ENCODE results near the gene TMTC4. TPM values are rescaled to one million over a fixed set of nuclear protein-coding genes. Genes with fewer than 3 reads are reported as not detected.

Gene TMTC4
- total RNA-seq, 3 donors from 2014 or later = 16.6 to 28.2 (median 16.8) TPM

GRCh38 chr13:100564444-100565223 is 110.0 kb downstream of the TMTC4 start:
- no peak for DNase-seq (ENCODE audit: low spot score in 2 of 2)
- Histone ChIP-seq H3K9me3 (peaks cover 5 to 8% of the 10 kb centered on the region in 2 donors), H3K27ac (no peak overlapping the region), H3K27me3 (no peaks in the 10 kb centered on the region), H3K36me3 (no peaks in the 10 kb centered on the region), H3K4me3 (no peak overlapping the region), H3K4me1 (no peaks in the 10 kb centered on the region)
- intact Hi-C loops (cut with DNase I; ENCODE audit: low total_unique reads) = no loop called here
- TF ChIP-seq POLR2AphosphoS5 (IDR thresholded peaks at IDR 0.05) = no peak
- no peak for TF ChIP-seq POLR2A (IDR thresholded peaks at IDR 0.05)
- no peak for TF ChIP-seq CTCF (IDR thresholded peaks at IDR 0.05)

- no peak for DNase-seq (ENCODE audit: low spot score in 2 of 2)
- TF ChIP-seq POLR2AphosphoS5 (IDR thresholded peaks at IDR 0.05) = no peak
- Histone ChIP-seq H3K4me1 (no peaks in the 10 kb centered on the region), H3K36me3 (no peaks in the 10 kb centered on the region), H3K27me3 (no peaks in the 10 kb centered on the region), H3K27ac (no peak overlapping the region), H3K9me3 (peaks cover 5 to 8% of the 10 kb centered on the region in 2 donors), H3K4me3 (no peak overlapping the region)
- intact Hi-C loops (cut with DNase I; ENCODE audit: low total_unique reads) = no loop called here
Measured at GRCh38 chr13:100563779-100564178, 110.8 kb downstream of the TMTC4 start.

GRCh38 chr13:100561599-100562204 is 112.9 kb downstream of the TMTC4 start:
- Histone ChIP-seq H3K9me3 (peaks cover 5 to 8% of the 10 kb centered on the region in 2 donors), H3K27ac (no peak overlapping the region), H3K27me3 (no peaks in the 10 kb centered on the region), H3K4me3 (no peak overlapping the region), H3K36me3 (no peaks in the 10 kb centered on the region), H3K4me1 (no peaks in the 10 kb centered on the region)
- no peak for DNase-seq (ENCODE audit: low spot score in 2 of 2)
- TF ChIP-seq POLR2A (IDR thresholded peaks at IDR 0.05) (no peak), CTCF (IDR thresholded peaks at IDR 0.05) (no peak), POLR2AphosphoS5 (IDR thresholded peaks at IDR 0.05) (no peak)
- intact Hi-C loops (cut with DNase I; ENCODE audit: low total_unique reads) = no loop called here

- Histone ChIP-seq H3K36me3 (no peaks in the 10 kb centered on the region), H3K27me3 (no peaks in the 10 kb centered on the region), H3K27ac (no peak overlapping the region), H3K9me3 (peaks cover 1 to 4% of the 10 kb centered on the region in 2 donors), H3K4me3 (no peak overlapping the region), H3K4me1 (no peaks in the 10 kb centered on the region)
- intact Hi-C loops (cut with DNase I; ENCODE audit: low total_unique reads) = no loop called here
- DNase-seq (ENCODE audit: low spot score in 2 of 2) = no peak
- TF ChIP-seq POLR2AphosphoS5 (IDR thresholded peaks at IDR 0.05) (no peak), POLR2A (IDR thresholded peaks at IDR 0.05) (no peak), CTCF (IDR thresholded peaks at IDR 0.05) (no peak)
Measured at GRCh38 chr13:100561158-100561499, 113.5 kb downstream of the TMTC4 start.

- intact Hi-C loops (cut with DNase I; ENCODE audit: low total_unique reads) = no loop called here
- Histone ChIP-seq H3K27me3 (no peaks in the 10 kb centered on the region), H3K4me3 (no peak overlapping the region), H3K4me1 (no peaks in the 10 kb centered on the region), H3K27ac (no peak overlapping the region), H3K36me3 (no peaks in the 10 kb centered on the region), H3K9me3 (no peaks in the 10 kb centered on the region)
- TF ChIP-seq CTCF (IDR thresholded peaks at IDR 0.05) (no peak), POLR2AphosphoS5 (IDR thresholded peaks at IDR 0.05) (no peak), POLR2A (IDR thresholded peaks at IDR 0.05) (no peak)
- DNase-seq (ENCODE audit: low spot score in 2 of 2) = no peak
Measured at GRCh38 chr13:100560498-100561157, 114.0 kb downstream of the TMTC4 start.

Measured in breast epithelium (tissue), 4 donors.